GM18867 (cell line): Measurements from ENCODE around the gene KIF16B.
"Not testable (repeated sequence)": the region's sequence is repeated elsewhere in the genome, so short reads cannot be mapped to it uniquely, and the experiment has no call there.

ENCODE experiments used
- ATAC-seq: cut with Tn5 transposase; IDR thresholded peaks from one replicate; pipeline ENCODE4 v1.9.1; 2021; ENCODE audit warnings: mild to moderate bottlenecking, moderate library complexity; ENCODE audit not compliant: unreplicated experiment

Gene KIF16B

DNA sequence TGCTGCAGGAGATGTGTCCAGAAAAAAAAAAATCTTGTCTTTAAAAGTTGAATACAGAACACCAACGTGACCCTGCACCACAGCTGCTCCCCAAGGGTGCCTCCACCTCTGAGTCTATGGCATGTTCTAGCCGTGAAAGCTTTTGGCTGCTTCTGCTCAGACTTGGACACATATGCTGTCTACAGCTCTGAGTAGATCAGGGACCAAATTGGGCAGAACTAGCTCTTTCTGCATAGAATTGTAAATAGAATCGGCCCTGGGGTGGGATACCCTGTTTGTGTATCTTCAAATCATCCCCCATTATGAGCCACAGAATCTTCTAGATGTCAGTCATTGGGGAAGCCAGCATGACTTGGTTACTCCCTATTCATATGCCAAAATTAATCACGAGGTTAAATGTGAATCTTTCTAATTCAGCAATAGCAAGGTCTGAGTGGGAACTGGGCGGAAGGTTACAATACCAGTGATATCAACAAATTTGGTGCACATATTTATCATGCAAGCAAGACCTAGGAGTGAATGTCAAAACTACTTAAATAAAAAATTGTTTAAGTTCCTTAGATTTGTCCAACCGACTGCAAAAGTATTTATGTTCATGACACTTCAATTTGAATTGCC, 302.8 kb downstream of the KIF16B start:
- ATAC-seq = no peak

DNA sequence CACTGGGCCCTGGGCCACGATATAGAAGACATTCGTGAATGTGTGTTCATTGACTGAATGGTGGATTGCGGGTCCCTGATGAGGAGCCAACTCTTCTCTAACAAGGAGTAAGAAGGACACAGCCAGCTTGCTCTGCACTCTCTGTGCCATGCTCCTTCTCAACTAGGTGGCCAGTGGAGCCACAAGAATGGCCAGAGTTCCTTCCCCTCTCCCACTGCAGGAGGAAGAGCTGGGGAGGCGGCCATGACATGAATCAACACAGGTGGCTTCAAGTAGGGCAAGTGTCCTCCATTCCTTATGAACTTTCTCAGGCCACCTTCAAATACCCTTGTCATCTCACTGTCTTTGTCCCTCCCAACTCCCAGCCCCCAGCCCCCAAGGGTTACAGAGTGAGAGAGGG, 305.7 kb downstream of the KIF16B start:
- ATAC-seq = no peak

DNA sequence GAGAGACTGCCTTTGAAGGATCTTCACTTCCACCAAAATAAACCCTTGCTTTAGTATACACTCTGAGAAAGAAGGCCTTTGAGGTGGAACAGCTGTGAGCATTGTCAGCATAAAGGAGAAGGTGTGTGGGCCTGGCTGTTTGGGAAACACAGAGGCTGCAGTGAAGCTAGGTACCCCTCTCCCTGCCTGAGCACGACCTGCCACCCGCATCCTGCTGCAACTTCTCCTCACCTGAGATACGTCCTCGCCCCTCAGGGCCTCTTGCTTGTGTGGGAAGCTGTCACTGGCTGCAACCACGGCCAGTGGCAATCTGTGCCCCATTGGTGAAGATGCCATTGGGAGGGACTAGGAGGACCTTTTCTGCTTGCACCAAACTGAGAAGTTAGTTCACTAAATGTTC, 307.9 kb downstream of the KIF16B start:
- no peak for ATAC-seq

DNA sequence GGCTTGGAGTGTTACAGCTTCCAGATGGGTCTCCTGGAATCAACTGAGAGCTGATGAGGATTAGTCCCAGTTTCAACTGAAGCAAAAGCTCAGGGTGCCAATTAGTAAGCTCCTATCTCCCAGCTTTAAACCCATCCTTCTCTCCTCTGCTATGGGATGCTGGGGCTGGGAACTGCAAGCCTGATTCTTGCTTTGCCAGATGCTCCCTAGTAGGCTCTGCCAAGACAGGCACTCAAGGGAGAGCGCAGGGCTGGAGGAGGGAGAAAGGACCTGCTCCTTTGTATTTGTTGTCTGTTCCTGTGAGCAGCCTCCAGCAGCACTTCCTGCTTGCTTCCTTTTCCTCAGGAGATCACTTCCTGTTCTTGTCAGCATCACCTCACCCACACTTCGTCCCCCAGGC, 309.7 kb downstream of the KIF16B start:
- ATAC-seq = no peak

DNA sequence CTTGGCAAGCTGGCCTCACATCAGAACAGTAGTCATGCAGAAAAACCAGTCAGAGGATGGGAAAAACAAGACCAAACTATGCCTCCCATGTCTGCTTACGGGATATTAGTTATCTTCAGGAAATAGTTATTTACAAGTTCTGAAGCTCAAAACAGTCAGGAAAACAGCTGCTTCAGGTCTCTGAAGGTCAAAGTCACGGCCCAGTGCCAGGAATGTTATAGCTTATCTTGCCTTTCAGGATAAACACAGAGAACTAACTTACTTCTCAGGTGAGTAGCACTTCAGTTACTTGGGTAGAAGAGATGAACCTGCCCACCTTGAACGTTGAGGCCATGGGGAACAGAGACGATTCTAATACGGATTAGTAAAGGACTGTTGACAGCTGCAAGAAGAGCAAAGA, 310.7 kb downstream of the KIF16B start:
- no peak for ATAC-seq

DNA sequence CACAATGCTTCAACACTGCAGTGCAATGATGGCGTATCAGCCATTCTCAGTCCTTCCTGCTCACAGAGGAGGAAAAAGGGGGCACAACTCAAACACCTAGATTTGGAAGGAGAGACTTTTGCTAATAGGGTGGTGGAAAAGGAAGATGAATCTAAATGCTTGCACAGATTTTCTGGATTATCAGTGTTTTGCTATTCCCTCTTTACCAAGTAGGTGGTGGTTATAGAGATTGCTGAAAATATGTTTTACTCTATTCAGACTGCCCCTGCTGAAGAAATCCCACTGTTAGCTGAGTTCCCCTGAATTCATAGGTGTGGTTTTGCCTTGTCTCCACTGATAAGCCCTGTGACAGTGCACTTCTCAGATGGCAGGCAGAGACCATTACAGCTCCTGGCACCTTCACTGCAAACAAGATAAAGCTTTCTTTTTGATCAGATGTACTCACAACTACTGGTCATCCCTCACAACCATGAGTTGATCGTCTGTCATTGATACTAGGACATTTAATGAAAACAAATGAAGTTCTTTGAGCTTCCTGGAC, 311.4 kb downstream of the KIF16B start:
- no peak for ATAC-seq

DNA sequence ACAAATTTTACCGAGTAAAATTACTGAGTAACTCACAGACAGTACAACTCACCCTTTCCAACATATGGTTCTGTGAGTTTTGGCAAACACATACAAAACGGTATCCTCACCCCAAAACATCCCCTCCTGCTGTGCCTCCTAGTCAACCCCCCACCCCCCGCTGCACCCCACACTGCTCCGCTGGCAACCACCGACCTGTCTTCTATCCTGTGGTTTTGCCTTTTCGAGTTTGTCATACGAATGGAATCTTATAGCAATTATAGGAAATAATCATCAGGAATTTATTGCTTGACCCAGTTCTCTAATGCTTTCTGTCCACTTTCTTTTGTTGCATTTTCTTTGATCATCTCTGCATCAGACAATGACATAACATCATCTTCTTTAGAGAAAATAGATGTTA, 312.3 kb downstream of the KIF16B start:
- ATAC-seq = no peak

DNA sequence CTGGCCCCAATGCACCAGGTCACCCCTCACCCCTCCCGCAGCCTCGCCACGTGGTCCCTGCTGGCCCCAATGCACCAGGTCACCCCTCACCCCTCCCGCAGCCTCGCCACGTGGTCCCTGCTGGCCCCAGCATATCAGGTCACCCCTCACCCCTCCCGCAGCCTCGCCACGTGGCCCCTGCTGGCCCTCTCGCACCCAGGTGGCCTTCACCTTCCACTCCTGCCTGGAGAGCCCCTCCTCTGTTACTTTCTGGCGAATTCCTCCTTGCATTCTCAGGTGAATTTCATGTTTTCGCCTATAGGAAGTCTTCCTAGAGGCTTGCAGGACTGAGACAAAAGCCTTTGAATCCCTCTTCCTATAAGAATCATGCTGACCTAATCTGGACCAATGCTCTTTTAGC, 313.1 kb downstream of the KIF16B start:
- not testable (repeated sequence) for ATAC-seq

DNA sequence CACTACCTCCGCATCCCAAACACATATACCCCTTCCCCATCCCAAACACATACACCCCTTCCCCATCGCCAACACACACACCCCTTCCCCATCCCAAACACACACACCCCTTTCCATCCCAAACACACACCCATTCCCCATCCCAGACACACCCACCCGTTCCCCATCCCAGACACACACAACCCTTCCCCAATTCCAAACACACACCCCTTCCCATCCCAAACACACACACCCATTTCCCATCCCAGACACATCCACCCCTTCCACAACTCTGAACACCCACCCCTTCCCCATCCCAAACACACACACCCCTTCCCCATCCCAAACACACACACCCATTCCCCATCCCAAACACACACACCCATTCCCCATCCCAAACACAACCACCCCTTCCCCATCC, 314.5 kb downstream of the KIF16B start:
- ATAC-seq = no peak

DNA sequence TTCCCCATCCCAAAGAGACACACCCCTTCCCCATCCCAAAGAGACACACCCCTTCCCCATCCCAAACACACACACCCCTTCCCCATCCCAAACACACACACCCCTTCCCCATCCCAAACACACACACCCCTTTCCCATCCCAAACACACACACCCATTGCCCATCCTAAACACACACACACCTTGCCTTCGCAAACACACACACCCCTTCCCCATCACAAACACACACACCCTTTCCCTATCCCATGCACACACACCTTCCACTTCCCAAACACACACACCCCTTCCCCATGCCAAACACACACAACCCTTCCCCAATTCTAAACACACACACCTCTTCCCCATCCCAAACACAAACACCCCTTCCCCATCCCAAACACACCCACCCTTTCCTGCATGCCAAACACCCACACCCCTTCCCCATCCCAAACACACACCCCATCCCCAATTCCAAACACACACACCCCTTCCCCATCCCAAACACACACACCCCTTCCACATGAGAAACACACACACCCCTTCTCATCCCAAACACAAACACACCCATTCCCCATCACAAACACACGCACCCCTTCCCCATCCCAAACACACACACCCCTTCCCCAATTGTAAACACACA, 315.3 kb downstream of the KIF16B start:
- ATAC-seq = no peak

DNA sequence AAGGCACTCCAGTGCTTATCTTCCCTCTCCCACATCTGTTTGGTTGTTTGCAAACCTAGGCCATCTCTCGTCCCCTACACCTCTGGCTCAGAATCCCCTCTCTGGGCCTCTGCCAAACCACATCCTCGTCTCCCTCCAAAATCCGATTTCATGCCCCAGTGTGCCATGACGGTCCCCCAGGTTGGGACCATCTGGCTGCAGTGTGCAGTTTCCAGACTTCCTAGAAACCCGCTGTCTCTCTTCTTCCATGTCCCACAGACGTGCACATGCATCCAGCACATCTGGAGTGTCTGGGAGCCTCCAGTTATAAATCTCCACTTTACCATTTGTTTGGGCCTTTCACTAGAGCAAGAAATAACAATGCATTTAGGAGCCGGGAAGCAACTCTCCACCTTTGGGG, 316.2 kb downstream of the KIF16B start:
- ATAC-seq = no peak

DNA sequence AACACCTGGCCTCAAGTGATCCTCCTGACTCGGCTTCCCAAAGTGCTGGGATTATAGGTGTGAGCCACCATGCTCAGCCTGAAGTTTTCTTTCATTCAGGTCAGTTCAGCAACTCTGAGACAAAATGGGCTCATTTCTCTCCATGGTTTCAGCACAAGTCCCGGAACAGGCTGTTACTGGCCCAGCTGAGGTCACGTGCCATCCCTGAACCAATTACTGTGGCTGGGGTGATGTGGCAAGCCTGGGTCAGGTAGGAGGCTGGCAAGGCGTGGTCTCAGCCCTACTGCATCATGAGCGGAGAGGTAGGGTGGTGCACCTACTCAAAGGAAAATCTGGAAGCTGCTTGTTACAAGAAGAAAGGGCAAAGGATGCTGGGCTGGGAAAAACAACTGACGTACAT, 326.4 kb downstream of the KIF16B start:
- ATAC-seq = no peak

DNA sequence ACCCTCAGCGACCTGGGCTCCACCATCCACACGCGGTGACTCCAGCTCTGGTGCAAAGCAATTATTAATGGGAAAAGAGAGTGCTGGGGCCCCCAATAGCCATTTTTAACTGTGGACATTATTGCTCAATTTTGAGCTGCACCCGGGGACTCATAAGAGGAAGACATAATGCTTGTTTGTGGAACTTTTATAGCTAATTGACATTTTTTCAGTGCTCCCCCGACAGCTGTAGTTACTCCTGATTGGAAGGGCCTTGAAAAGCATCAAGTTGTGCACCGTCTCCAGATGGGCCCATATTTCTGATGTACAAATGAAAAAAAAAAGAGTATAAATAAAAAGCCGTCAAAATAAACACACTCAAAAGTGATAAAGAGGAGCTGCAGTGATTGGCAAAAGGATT, 327.0 kb downstream of the KIF16B start:
- ATAC-seq = no peak

DNA sequence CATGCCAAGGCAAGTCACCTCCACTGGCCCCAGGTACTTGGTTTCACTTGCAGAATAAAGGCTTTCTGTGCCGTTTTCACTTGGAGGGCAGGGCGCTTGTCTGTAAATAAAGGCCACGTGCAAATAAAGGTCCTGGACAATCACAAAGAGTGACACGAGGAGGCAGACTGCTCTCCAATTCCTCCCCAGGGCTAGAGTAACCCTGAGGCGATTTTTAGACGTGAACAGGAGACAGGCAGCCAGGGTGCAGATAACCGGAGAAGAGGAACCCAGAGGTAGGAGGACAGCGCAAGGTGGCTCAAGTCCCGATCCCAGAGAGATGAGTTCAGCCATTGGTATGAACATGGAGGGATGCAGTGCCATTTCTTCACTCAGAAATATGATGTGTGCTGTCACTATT, 327.4 kb downstream of the KIF16B start:
- ATAC-seq = no peak

DNA sequence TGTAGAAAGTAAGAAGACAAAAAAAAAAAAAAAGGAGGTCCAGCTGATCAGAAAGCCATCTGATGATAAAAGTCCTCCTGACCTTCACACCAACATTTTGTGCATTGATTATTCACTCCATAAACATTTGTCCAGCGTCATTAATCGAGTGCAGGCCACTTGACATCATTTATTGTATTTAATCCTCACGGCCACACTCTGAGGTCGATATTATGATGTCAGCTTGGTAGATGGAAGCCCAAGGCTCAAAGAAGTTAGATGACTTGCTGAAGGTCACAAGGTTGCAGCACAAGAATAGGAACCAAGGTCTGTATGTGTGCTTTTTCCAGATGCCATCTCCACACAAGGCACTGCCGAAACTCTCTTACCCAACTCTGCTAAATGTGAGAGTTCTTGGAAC, 328.4 kb downstream of the KIF16B start:
- no peak for ATAC-seq

DNA sequence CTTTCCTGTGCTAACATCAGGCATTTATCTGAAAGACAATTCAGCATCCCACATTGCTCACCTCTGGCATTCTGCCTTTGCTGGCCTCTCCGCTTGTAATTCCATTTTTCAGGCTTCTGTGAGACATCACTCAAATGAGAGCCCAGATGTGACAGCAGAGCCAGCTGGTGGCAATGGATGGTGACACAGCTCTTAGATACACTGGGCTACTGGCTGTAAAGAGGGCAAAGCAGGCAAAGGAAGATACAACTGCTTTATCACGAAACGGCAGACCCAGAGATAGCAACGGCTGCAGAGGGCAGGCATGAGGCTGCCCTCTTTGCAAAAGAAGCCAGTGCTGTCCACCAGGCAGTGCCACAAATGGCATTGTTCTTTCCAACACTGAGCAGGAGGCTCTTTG, 329.8 kb downstream of the KIF16B start:
- ATAC-seq = no peak

DNA sequence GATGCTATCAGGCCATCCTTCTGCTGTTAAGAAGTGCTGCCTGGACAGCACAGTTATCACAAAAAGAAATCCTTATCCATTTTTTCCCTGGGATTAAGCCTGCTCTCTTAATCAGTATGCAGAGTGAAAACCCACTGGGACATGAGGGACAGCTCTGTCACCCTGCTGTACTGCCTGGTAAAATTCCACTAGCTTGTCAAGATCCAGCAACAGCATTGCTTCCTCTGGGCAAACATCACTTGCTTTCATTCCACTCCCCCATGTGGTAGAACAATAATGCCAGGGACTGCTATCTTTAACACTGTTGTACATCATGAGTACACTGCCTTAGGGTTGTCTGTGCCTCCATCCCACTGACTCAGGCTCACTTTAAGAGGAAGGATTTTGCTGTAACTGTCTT, 331.3 kb downstream of the KIF16B start:
- ATAC-seq = no peak

DNA sequence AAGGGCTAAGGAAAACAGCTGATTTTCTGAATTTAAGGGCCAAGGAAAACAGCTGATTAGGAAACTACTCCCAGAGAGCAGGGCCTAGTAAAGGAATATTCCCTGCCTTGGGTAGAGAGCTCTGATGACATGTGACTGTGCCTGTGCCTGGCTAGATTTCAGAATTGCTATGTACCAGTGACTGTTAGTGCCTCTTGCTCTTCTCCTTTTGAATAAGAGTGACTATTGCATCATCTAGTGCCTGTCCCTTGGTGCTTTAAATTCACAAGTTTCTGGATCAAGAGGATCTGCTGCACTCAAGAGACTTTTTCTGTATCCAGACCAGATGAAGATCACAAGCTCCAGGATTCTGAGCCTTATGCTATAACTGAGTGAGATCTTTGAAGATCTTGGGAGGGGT, 332.9 kb downstream of the KIF16B start:
- no peak for ATAC-seq

DNA sequence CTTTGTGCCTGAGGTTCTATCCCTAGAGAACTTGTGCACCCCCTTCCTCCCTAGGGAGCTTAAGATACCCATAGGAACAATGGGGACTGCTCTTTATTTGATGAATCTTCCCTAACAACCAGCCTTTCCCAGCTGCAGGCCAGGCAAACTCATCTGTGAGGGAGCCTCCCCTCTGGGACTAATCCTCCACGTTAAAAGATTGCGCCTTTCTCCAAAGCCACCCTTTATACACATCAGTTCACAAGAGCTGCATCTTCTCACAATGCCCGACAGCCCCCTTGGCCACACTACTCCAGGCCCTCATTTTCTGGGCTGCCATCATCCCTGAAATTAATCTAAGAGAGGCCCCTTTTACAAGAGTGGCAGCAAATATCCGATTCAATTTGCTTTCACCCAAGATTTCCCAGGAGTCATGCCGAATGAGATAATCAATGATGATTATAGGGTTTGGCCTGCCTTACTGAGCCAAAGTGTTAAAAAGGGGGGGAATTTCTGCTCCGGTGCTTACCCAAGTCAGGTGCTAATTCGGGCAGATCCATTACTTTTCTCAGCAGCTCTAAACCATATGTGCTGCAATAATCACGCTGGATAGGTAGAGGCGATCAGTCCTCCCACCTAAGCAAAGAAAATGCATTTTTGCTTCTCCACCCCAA, 336.5 kb downstream of the KIF16B start:
- ATAC-seq = no peak

DNA sequence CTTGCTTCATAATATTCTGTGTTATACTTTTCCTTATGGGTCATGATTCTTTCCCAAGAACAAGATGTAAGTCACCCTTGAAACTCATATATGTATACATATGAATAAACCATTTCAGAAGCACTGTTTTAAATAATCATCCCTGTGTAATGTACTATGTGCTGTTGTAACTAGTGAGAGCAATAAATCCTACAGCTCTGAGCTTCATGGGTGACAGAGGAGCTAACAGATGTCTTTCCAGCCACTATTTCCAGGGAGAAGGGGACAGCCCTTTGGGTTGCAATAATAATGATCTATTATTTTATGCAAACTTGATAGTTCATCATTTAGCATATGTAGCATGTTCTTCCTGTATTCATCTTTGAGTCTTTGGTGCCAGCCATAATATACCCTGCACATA, 342.8 kb downstream of the KIF16B start:
- ATAC-seq = no peak

DNA sequence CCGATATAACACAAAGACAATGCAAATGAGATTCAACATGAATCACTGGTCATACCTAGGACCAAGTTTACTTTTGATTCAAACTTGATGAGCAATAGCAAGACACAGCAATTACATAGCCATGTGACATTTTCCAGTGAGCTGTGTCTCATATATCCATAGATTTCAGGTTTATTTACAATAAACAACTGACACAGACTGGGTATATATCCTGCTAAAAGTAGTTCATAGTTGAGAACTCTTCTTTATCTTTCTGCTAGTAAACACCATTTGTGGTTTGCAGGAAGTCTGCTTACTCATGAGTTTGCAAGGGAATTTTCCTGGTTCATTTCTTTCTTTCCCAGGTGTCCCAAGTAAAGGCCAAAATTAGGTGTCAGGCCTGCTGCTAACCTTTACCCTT, 343.4 kb downstream of the KIF16B start:
- ATAC-seq = no peak

DNA sequence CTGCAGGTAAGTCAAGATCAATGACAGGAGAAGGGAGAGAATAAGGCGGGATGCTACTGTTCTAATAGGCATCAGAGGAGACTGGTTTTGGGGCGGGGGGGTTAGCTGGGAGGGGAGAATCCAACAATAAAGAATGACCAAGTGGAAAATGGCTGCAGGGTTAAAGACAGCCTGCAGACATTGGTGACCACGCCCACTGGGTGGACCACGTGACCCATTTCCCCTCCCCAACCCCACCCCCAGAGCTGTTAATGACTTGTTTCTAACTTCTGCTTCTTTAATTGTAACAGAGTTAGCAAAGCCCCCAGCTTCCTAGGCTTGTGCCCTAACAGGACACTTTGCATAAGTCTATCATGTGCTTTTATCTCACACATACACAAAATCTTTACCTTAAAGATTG, 344.5 kb downstream of the KIF16B start:
- ATAC-seq = no peak
